T-helper 9 cell (primary cell): ENCODE results near the gene NEK6.

Source experiments
- DNase-seq: peaks from one replicate; pipeline ENCODE4 v3.0.0-alpha.2; 2020

NEK6 gene

DNA sequence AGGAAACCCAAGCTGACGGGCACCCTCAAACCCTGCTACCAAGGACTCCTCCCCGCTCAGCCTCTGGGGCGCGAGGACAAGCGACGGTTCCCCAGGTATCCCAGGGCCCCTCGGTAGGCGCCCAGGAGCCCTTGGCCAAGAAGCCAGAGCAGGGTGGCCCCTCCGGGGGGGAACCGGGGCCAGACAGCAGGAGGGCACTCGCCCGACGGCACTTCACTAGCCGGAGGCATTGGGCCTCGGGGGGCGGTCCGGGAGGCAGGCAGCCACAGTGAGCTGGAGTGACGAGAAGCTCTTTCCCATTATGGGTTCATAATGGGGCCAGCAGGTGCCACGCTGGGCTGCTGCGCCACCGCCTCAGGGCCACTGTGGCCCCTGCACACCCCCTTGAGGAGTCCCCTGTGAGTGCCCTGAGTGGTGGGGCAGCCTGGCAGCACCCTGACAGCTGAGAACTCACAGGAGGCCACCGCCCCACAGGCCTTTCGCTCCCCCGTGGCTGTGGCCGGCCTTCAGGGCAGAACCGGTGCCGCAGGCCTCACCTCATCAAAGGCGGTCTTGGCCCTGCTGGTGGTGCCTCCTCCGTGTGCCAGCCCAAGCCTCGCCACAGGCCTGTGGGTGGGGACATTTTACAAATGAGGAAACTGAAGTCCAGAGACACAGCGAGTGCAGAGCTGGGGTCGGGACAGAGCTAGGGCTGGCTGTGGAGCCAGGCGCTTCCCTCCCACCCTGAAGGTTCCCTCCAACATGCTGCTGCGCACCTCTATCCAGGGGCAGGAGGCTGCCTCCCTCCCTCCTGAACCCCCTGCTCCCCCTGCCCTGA lies 88.8 kb downstream of the NEK6 start:
- DNase-seq: no peak

DNA sequence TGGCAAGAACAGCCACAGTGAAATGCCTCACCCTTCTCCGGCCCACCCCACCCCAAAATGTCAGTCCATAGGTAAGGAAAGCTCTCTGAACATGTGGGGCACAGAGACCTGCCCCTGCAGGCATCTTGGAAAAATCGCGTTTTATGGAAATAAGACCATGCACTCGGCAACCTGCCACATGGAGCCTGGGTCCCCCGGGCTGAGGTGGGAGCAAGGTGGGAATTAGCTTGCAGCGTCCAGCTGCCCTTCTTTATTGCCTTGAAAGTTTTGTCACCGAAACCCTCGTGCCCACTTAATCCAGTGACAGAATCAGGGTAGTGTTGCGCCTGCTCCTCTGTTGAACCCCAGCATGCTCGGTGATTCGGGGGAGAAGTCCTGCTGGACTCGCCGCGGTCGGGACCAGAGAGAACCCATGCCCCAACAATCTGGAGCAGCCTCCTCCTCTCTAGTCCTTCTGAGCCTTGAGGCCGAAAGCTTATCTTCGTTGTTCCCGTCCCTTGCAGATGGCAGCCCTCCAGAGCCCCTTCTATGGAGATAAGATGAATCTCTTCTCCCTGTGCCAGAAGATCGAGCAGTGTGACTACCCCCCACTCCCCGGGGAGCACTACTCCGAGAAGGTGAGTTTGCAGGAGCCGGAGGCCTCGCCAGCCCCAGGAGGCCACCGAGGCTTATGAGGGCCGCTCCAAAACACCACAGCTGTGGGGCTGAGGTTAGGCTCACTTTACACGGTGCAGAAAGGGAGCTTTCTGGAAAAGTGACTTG lies 89.6 kb downstream of the NEK6 start:
- DNase-seq: no peak

DNA sequence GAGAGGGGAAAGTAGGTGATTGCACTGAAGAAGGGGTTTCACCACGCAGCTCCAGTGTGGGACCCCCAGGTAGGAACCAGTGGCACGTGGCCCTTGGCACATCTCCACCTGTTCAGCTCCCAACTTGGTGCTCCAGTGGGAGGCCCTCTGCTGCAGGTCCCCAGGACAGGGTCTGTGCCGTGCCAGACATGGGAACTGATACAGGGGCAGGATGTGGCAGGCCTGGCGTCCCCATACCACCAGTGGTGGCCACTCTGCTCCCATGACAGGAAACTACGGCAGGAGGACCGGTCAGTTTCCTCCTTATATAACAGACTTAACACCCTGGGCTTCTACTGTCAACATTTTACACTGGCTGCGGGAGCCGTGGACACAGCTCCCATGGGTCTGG lies 90.2 kb downstream of the NEK6 start:
- no peak for DNase-seq

DNA sequence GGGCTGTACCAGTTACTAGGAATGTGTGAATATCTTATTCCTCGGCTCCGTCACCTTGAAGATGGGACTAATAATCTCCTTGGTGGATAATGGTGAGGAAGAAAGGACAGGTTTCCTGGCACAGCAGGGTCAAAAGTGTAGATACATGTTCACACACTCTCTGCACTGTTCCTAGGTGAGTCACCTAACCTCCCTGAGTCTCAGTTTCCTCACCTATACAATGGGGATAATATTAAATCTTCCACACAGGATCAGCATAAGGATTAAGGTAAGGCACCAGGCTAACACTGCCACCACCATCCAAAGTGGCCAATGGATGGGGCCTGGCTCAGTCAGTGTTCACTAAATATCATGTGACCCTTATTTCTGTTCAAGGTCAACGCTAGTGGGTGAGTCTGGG lies 90.6 kb downstream of the NEK6 start:
- DNase-seq: no peak

DNA sequence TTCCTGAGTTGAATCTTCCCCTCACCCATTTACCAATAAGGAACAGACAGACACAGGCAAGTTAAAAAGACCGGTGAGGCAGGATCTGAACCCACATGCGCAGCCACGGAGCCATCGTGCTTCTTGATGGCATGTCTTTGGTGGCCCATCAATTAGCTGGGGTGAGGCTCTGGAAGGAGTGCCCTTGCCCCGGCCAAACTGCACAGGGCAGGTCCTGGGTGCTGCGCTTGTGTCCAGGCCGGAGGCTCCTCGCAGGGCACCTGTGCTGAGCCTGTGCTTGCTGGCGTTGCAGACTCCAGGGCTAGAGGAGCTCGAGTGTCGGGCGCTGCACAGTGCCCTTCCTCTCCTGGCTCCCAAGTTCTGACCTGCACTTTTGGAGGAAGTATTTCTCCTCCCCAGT lies 91.1 kb downstream of the NEK6 start:
- DNase-seq: no peak

DNA sequence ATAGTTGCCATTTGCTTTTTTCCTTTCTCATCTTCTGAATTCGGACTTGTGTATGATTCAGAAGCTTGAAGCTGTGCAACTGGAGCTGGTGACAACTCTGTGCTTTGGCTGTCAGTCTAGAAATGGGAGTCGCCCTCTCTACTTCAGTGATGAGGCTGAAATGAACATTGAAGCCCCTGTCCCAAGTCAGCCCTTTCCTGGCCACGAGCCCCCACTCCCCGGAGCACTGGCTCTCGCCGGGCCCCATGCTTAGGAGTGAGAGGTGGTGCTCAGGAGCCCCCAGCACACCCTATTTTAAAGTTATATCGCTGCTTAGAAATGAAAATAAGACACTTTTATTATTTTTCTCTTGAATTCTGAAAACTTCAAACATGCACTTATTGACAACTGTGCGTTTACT lies 91.5 kb downstream of the NEK6 start:
- no peak for DNase-seq

DNA sequence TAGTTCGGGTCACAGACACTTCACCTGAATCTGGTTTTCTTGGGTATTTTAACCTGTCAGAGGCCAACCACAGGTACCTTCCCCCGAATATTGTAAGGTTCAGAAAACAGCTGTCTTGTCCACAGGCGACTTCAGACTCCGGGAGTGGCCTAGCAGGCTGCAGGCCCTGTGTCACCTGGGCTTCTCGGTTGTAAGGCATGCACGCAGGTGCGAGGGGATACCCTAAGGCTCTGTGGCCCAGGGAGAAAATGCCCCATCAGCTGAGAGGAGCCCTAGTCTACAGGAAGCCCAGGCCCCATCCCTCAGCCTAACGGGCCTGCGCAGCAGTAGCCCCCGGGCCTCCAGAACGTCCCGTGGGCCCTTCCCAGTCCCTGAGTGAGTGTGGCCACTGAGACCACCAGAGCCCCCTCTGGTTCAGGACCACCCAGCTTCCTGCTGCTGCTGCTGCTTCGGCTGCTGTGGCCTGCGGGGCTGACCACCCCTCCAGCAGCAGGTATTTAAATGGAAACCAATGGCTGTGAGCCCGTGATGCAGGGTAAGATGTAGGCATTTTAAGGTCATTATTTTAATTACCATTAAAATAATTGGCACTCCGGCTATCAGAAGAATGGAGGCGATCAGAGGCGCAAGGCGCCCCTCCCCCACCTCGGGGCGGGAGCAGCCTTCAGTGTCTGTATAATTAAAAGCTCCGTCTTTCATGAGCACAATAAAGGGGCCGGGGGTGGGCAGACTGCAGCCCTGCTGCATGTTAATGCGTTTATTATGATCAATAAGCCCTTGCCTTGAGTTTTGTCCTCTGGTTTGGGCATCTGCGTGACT lies 92.1 kb downstream of the NEK6 start:
- no peak for DNase-seq

DNA sequence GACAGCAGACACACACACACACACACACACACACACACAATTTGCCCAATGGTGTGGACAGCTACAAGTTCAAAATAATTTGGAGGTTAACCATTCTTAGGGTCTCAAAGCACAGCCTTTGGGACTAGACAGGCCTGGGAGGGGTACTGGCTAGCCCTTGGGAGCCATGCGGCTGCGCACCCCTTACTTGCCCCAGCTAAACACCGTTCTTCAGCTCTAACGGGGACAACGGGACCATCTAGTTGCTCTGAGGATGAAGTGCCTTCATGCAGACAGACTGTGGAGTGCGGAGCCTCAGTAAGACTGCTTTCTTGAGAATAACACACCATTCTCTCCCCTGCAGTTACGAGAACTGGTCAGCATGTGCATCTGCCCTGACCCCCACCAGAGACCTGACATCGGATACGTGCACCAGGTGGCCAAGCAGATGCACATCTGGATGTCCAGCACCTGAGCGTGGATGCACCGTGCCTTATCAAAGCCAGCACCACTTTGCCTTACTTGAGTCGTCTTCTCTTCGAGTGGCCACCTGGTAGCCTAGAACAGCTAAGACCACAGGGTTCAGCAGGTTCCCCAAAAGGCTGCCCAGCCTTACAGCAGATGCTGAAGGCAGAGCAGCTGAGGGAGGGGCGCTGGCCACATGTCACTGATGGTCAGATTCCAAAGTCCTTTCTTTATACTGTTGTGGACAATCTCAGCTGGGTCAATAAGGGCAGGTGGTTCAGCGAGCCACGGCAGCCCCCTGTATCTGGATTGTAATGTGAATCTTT lies 92.9 kb downstream of the NEK6 start:
- DNase-seq: no peak

DNA sequence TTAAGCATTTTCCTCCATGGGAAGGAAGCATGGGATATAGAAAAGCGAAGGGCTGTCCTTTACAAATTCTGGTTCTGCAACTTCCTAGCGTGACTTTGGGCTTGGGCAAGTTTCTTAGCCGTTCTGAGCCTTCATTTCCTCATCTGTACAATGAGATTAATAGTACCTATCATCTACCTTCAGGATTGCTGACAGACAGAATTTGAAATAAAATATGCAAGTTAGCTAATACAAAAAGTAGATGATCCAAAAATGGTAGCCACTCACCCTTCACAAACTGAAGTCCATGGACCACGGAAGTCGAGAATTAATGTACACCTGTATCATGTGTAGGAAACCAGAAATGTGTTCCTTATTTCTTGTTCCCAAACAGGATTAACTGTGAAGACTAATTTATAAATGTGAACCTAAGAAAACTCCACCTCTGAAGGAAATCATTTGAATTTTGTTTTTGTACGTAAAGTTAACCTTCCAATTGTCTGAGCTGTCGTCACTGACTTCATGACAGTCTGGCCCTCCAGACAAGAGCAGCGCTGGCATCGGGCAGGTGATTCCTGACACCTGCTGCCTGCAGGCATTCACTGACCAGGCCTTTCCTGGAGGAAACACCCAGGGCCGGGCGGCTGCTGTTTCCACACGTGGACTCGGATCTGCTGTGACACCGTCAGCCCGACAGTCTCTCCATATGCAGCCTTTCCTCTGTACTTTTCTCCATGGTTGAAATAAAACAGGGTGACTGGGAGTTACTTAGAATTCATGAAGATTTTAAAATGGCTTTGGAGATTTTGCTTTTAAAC lies 94.1 kb downstream of the NEK6 start:
- no peak for DNase-seq

DNA sequence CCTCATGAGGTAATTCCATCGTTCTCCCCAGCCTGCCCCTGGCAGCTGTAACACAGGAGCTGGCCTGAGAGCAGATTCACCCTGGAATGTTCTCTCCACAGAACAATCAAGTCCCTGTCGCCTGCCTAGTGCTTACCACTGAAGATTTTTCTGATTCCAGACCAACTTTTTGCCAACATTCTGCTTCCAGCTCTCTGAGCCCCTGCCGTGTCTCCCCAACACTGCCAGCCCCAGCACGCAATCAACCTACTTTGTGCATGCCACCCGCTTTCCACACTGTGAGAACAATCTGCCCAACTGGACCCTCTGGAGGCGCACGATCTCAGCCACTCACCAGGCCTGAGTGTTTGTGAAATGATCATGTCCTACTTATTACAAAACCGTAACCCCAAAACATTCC lies 94.9 kb downstream of the NEK6 start:
- no peak for DNase-seq

DNA sequence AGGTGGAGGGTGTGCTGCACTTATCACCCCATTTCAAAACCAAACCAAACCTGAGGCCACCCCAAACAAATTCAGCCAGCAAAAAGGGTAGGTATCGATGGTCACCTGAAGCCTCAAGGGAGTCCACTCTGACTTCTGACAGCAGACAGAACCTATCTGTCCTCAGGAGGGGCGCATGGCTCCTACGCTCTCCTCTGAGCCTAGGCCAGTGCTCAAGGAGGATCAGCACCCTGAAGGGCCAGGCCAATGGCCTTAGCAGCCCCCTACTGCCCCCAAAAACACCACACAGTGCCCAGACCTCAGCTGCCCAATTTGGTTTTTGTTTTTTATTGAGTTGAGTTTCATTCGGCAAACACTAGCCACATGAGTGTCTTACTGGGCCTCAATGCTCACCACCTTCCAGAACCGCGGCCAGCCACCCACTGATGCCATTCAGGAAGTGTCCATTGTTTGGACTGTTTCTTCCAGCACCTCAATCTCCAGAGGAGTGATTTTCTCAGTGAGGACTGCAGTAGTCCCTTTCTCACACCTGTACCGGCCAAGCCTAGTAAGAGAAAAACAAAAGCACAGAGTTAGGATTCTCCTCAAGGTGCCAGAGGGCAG lies 95.5 kb downstream of the NEK6 start:
- no peak for DNase-seq

DNA sequence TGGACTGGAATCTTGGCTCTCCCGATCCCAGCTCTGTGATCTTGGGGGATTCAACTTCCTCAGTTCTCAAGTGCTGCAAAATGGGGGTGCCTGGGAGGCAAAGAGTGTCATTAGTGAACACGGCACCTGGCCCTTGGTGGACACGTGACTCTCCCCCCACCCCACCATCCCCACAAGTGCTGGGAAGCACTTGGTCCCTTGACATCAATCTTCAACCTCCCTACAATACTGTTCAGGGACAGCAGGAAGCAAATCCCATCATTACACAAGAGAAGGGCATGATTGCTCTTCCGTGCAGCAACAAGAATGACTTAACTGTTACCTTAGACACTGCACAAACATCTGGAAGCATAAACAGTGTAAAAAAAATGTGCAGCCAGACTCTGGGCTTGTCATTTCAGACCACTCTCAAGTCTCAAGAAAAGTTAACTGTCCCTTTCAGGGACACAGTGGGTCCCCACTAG lies 96.1 kb downstream of the NEK6 start:
- DNase-seq: no peak

DNA sequence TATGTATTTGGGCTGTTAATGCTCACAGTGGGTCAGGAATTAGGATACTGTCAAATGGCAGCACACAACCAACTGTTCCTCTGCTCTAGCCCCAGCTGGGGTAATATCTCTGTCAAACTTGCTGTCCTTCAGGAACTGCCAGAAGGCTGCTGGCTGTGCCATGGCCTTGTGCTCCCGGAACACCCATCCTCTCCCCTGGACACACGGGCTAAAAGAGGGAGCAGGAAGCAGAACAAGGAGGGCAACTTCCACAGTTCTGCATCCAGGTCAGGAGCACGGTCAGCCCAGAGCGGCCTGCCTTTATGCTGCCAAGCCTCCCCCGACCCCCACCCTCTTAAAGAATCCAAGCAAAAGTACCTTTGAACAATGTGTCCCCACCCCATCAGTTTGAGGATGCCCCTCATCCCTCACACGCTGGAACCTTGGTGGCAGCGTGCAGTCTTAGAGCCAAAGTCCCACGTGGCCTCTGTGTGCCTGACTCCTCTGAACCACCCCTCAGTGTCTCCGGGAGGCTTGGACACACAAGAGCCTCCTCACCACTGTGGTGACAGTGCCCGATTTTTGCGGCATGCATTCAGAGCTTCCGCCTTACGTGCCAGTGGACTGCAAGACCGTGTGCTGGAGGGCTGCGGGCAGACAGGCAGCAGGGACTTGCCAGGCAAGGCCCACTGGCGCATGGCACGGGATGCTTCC lies 96.7 kb downstream of the NEK6 start:
- no peak for DNase-seq

DNA sequence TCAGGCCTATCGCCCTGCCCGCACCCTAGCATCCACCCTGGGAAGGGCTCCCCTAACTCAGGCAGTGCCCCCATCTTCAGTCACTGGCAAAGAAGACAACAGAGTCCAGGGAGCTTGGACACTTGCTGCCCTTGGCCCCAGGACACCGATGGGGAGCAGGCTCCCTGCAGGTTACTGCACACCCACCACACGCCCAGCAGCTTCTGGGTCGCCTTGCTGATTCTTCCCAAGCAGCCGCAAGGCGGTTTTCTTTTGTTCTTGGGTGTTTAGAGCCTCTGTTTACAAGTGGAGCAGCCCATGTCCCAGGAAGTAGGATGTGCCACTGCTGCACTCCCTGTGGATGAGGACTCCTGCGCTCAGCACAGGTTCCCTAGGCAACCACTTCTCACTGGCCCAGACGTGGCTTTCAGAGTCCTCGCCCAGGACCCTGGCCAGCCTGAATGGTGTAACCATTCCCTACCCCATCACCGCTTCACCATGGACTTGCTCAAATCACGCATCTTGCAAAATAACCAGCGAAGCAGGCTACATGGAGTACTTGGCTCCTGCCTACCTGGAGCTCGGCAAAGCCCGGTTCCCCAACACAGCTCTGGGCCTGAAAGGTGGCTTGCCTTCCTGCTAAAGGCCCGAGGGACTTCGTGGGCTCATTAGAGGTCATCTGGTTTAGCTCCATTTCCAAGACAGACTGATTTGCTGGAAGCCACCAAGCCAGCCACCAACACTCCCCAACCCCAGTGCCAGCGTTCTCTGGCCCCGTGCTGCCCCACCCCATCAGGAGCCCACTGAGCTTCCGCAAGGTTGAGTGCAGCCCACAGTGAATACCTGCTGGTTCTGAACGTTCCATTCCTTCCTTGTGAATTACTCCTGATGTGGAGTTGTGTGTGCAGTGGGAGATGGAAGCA lies 97.5 kb downstream of the NEK6 start:
- no peak for DNase-seq

DNA sequence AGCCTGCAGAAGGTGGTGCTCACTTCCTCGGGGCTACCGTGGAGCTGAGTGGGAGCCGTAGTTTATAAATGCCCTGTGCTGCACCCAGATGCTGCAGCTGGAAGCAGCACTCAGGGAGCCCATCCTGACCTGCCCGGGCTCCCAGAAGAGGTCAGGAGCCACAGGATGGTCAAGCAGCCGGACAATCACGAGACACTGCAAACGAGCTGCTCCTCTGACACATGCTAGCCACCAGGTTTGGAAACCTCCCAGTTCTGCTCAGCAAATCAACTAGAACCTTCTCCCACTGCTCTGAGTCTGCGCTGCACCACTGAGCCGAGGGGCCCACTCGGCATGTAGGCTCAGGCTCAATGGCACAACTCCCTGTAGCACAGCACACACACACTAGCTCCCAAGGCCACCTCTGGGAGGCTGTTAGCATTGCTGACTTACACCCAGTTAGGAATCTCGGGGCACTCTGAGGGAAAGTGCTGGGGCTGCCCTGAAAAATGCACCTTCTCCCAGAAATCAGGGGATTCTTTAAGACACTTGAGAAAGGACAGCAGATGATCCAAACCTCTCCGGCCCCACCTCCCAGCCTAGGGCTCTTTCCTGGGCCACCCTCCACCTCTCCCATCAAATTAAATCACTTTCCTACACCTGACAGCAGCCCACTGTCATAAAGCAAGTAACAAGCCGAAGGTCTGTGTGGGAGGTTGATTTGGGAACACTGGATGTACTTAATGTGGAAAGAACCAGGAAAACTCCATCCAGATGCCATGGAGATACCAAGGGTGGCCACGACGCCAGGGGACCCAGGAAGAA lies 98.4 kb downstream of the NEK6 start:
- no peak for DNase-seq

DNA sequence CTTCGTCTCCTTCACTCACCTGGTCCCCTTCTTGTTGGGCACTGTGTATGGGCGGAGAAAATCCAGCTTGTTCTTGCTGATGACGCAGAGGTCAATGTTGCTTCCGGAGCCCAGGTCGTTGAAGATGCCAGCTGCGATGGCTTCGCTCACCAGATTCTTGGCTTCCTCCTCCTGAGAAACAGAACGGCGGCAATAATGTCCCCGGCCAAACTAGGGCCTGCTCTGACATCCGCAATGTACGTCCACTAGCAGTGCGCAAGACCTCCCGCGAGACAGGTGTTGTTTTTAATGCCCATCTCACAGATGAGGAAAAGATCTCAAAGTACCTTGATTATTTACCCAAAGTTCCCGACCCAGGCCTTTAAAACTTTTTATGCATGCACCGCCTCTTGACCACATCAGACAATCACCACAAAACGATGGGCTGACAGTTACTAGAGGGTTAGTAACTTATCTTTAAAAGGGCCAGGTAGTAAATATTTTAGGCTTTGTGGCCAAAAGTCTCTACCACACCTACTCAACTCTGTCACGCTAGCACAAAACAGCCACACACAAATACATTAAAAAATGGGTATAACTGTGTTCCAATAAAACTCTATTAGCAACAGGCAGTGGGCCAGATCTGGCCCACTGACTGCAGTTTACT lies 99.1 kb downstream of the NEK6 start:
- DNase-seq: no peak

DNA sequence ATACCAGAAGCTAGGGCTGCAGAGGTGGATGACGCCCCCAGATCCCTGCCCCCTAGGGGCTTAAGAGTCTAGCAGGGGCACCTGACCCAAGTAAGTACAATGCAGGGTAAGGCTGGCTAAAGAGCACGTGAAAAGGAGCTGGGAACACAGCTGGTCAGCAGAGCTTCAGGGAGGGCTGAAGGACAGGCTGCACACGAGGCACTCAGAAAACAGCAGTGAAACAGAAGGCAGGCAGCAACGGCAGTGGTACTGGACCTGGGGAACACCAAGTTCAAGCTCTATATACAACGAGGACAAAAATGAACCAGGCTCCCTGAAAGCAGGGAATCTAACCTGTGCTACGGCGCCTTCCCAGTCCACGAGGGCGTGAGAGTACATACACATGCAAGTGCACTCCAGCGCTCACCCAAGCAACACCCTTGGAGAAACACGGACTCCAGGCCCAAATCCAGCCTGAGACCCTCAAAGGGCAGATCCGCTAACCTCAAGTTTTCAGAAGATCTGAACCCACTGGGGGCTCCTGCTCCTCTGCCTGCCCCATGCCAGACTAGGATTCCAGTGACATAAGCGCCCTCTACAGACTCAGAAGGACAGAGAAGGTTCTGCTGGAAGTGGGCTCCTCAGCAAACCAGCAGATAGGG lies 100.1 kb downstream of the NEK6 start:
- DNase-seq: no peak

DNA sequence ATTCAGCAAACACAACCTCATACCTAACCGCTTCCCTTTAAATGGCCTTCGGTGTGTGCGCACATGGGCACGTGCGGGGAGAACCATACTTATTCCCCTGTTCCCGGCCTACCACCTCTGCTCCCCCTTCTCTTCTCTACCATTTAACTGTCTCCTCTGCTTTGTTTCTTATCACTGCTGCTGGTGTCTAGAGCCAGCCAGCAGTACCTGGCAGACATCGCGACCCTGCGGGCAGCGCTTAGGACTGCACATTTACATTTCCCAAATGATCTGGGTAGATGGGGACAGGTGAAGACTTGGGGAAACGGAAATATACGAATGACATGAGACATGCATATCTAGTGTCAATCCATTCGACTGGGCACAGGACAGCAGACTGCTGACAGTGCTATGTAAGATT lies 100.9 kb downstream of the NEK6 start:
- DNase-seq: no peak
